Osteocyte (in vitro differentiated cells): ENCODE results near the gene ABHD3. TPM values are rescaled to one million over a fixed set of nuclear protein-coding genes. Genes with fewer than 3 reads are reported as not detected.
A peak's percentile ranks its signal among the peaks of the same experiment; 100 is the strongest.
"Not testable (repeated sequence)": the region's sequence is repeated elsewhere in the genome, so short reads cannot be mapped to it uniquely, and the experiment has no call there.

Experiments
- DNase-seq: peaks from one replicate; pipeline ENCODE4 v3.0.0; 2021; ENCODE audit warnings: mixed read lengths; ENCODE audit not compliant: unreplicated experiment; ENCODE audit errors: extremely low spot score
- H3K27ac Mint-ChIP-seq: one replicate; pipeline ENCODE4 v1.8.0; 2021; ENCODE audit warnings: mild to moderate bottlenecking, mixed read lengths; ENCODE audit not compliant: unreplicated experiment
- H3K27me3 Mint-ChIP-seq: one replicate; pipeline ENCODE4 v1.8.0; 2021; ENCODE audit warnings: mixed read lengths; ENCODE audit not compliant: unreplicated experiment
- H3K36me3 Mint-ChIP-seq: one replicate; pipeline ENCODE4 v1.8.0; 2021; ENCODE audit warnings: mixed read lengths; ENCODE audit not compliant: unreplicated experiment
- H3K4me1 Mint-ChIP-seq: one replicate; pipeline ENCODE4 v1.8.0; 2021; ENCODE audit warnings: mixed read lengths; ENCODE audit not compliant: unreplicated experiment
- H3K4me3 Mint-ChIP-seq: one replicate; pipeline ENCODE4 v1.8.0; 2021; ENCODE audit warnings: mild to moderate bottlenecking, moderate library complexity, mixed read lengths; ENCODE audit not compliant: unreplicated experiment
- H3K9me3 Mint-ChIP-seq: one replicate; pipeline ENCODE4 v1.8.0; 2021; ENCODE audit warnings: mixed read lengths; ENCODE audit not compliant: unreplicated experiment
- CTCF ChIP-seq: fragments of 200-600 bp; sonication (generic); IDR thresholded peaks from 2 replicates; pipeline ENCODE4 v1.5.0; 2021; ENCODE audit warnings: antibody characterized with exemption, mild to moderate bottlenecking, moderate library complexity
- total RNA-seq: library from RNA; stranded (reverse); gene quantifications from 2 replicates; pipeline ENCODE4 v1.2.1, GENCODE V29; 2021

Gene ABHD3
- total RNA-seq, 1 donor from 2014 or later, result 10.0 TPM

GRCh38 chr18:21680161-21680560 is 24.4 kb downstream of the ABHD3 start:
- DNase-seq, result no peak
- no peaks in the 10 kb centered on the region for H3K36me3 Mint-ChIP-seq
- H3K27ac Mint-ChIP-seq, result no peak overlapping the region
- no peaks in the 10 kb centered on the region for H3K9me3 Mint-ChIP-seq
- TF ChIP-seq CTCF, result no peak
- H3K27me3 Mint-ChIP-seq, result no peaks in the 10 kb centered on the region
- no peaks in the 10 kb centered on the region for H3K4me1 Mint-ChIP-seq
- H3K4me3 Mint-ChIP-seq, result no peak overlapping the region

GRCh38 chr18:21678859-21679258 is 25.7 kb downstream of the ABHD3 start:
- H3K27me3 Mint-ChIP-seq, result no peaks in the 10 kb centered on the region
- no peak for DNase-seq
- no peaks in the 10 kb centered on the region for H3K9me3 Mint-ChIP-seq
- no peaks in the 10 kb centered on the region for H3K4me1 Mint-ChIP-seq
- no peak overlapping the region for H3K27ac Mint-ChIP-seq
- no peak overlapping the region for H3K4me3 Mint-ChIP-seq
- H3K36me3 Mint-ChIP-seq, result no peaks in the 10 kb centered on the region
- TF ChIP-seq CTCF, result no peak

- not testable (repeated sequence) for H3K36me3 Mint-ChIP-seq, H3K9me3 Mint-ChIP-seq, H3K4me1 Mint-ChIP-seq, DNase-seq, H3K27ac Mint-ChIP-seq, H3K4me3 Mint-ChIP-seq, H3K27me3 Mint-ChIP-seq
Observed at GRCh38 chr18:21675354-21675753, 29.2 kb downstream of the ABHD3 start.

- H3K4me1 Mint-ChIP-seq, result peaks cover 7% of the 10 kb centered on the region
- no peaks in the 10 kb centered on the region for H3K27me3 Mint-ChIP-seq
- no peaks in the 10 kb centered on the region for H3K9me3 Mint-ChIP-seq
- no peaks in the 10 kb centered on the region for H3K36me3 Mint-ChIP-seq
- no peak overlapping the region for H3K27ac Mint-ChIP-seq
- DNase-seq, result no peak
- TF ChIP-seq CTCF, result no peak
- no peak overlapping the region for H3K4me3 Mint-ChIP-seq
Observed at GRCh38 chr18:21672521-21673267, 31.9 kb downstream of the ABHD3 start.

- Mint-ChIP-seq H3K4me1 (peaks cover 7% of the 10 kb centered on the region), H3K27me3 (no peaks in the 10 kb centered on the region), H3K9me3 (no peaks in the 10 kb centered on the region), H3K27ac (peak overlapping the region; percentile 46), H3K36me3 (no peaks in the 10 kb centered on the region), H3K4me3 (no peak overlapping the region)
- no peak for TF ChIP-seq CTCF
- no peak for DNase-seq
Observed at GRCh38 chr18:21669736-21670285, 34.8 kb downstream of the ABHD3 start.
